Gastroesophageal sphincter (tissue), 4 donors: Measurements from ENCODE around the gene C5orf46. TPM values are rescaled to one million over a fixed set of nuclear protein-coding genes. Genes with fewer than 3 reads are reported as not detected.

Source experiments
- ATAC-seq: fragments of 150-250 bp; one replicate; pipeline ENCODE4 v1.9.1; 2016; ENCODE audit warnings: mild to moderate bottlenecking, moderate library complexity
- H3K27ac ChIP-seq, 4 donors: fragments of 200-600 bp; sonication (generic) in 3 of 4; 1 replicate in 3 of 4; 2 replicates in 1 of 4; pipeline ENCODE4 v1.5.1; 2016 to 2019
- H3K27me3 ChIP-seq: fragments of 200-600 bp; sonication (generic); one replicate; pipeline ENCODE4 v1.5.1; 2019
- H3K36me3 ChIP-seq, 2 donors: fragments of 200-600 bp; sonication (generic); one replicate each; pipeline ENCODE4 v1.5.1; 2019; ENCODE audit warnings: control low read depth in 1 of 2
- H3K4me1 ChIP-seq, 3 donors: fragments of 200-600 bp; sonication (generic); 1 replicate in 2 of 3; 2 replicates in 1 of 3; pipeline ENCODE4 v1.5.1; 2016 to 2019; ENCODE audit warnings: control low read depth in 2 of 3
- H3K4me3 ChIP-seq, 2 donors: fragments of 200-600 bp; sonication (generic); one replicate each; pipeline ENCODE4 v1.5.1; 2019; ENCODE audit warnings: mild to moderate bottlenecking in 1 of 2, moderate library complexity in 1 of 2
- H3K9me3 ChIP-seq, 3 donors: fragments of 200-600 bp; sonication (generic); one replicate each; pipeline ENCODE4 v1.5.1; 2017 to 2019; ENCODE audit warnings: control low read depth in 2 of 3
- CTCF ChIP-seq, 4 experiments: fragments of 200-600 bp in 2 of 4; fragments of 450-650 bp in 2 of 4; sonication (generic) in 1 of 4; IDR thresholded peaks; one replicate each; pipeline ENCODE4 v1.5.1; 2017 to 2019; ENCODE audit warnings: antibody characterized with exemption in 4 of 4, mild to moderate bottlenecking in 2 of 4, moderate library complexity in 2 of 4
- EP300 ChIP-seq: sonication (generic); formaldehyde crosslinking; IDR thresholded peaks from one replicate; pipeline ENCODE4 v1.6.1; 2017; ENCODE audit warnings: antibody characterized with exemption, mild to moderate bottlenecking
- POLR2A ChIP-seq, 2 donors: fragments of 450-650 bp; IDR thresholded peaks; one replicate each; pipeline ENCODE4 v1.6.1; 2017; ENCODE audit warnings: antibody characterized with exemption in 2 of 2, mild to moderate bottlenecking in 2 of 2, moderate library complexity in 1 of 2
- POLR2AphosphoS5 ChIP-seq: sonication (generic); formaldehyde crosslinking; IDR thresholded peaks from one replicate; pipeline ENCODE4 v1.6.1; 2017; ENCODE audit warnings: antibody characterized with exemption
- WGBS, 2 donors: methylation state at CpG; one replicate each; pipeline ENCODE4 v1.1.5; 2018; ENCODE audit warnings: low coverage in 1 of 2; 5-methylcytosine and 5-hydroxymethylcytosine counted together
- total RNA-seq, 4 donors: library from RNA; depleted of rRNA; stranded (reverse); fragments of >200 nt; gene quantifications; one replicate each; pipeline ENCODE4 v1.1.0, GENCODE V29; 2016

Gene C5orf46
- total RNA-seq, 4 donors from 2014 or later, result not detected

- Histone ChIP-seq H3K9me3 (no peaks in the 10 kb centered on the region), H3K27ac (no peak overlapping the region), H3K4me1 (no peaks in the 10 kb centered on the region), H3K4me3 (no peak overlapping the region), H3K36me3 (no peaks in the 10 kb centered on the region), H3K27me3 (no peaks in the 10 kb centered on the region)
- WGBS, 2 donors, result 53 to 67% methylated on average over 6 of the region's 6 CpGs
- ATAC-seq, result no peak
- TF ChIP-seq POLR2AphosphoS5, result no peak
- TF ChIP-seq EP300, result no peak
- TF ChIP-seq POLR2A (IDR thresholded peaks at IDR 0.05), result no peak
- TF ChIP-seq CTCF (IDR thresholded peaks at IDR 0.05), result no peak
These were observed 5.1 kb upstream of the C5orf46 start for GRCh38 chr5:147911427-147911826.

GRCh38 chr5:147904110-147904509, 2.2 kb downstream of the C5orf46 start:
- WGBS, 2 donors, result 65 to 71% methylated on average over 4 of the region's 4 CpGs
- no peaks in the 10 kb centered on the region for H3K27me3 ChIP-seq
- no peak overlapping the region for H3K4me3 ChIP-seq

GRCh38 chr5:147902609-147903115, 3.7 kb downstream of the C5orf46 start:
- H3K27ac ChIP-seq, result no peak overlapping the region

More at GRCh38 chr5:147904110-147904509, 2.2 kb downstream of the C5orf46 start:
- Histone ChIP-seq H3K36me3 (no peaks in the 10 kb centered on the region), H3K27ac (no peak overlapping the region), H3K4me1 (no peaks in the 10 kb centered on the region), H3K9me3 (no peaks in the 10 kb centered on the region)
- TF ChIP-seq EP300 (no peak), CTCF (IDR thresholded peaks at IDR 0.05) (no peak), POLR2AphosphoS5 (no peak), POLR2A (IDR thresholded peaks at IDR 0.05) (no peak)
- no peak for ATAC-seq

GRCh38 chr5:147901599-147902039, 4.7 kb downstream of the C5orf46 start:
- no peaks in the 10 kb centered on the region for H3K27me3 ChIP-seq
- H3K4me1 ChIP-seq, result no peaks in the 10 kb centered on the region
- H3K36me3 ChIP-seq, result no peaks in the 10 kb centered on the region
- H3K27ac ChIP-seq, result no peak overlapping the region
- no peaks in the 10 kb centered on the region for H3K9me3 ChIP-seq
- H3K4me3 ChIP-seq, result no peak overlapping the region
- 61 to 68% methylated on average over 6 to 11 of the region's 12 CpGs for WGBS, 2 donors
- no peak for ATAC-seq
- no peak for TF ChIP-seq POLR2AphosphoS5
- no peak for TF ChIP-seq POLR2A (IDR thresholded peaks at IDR 0.05)
- no peak for TF ChIP-seq EP300
- TF ChIP-seq CTCF (IDR thresholded peaks at IDR 0.05), result no peak

More at GRCh38 chr5:147902609-147903115, 3.7 kb downstream of the C5orf46 start:
- Histone ChIP-seq H3K4me3 (no peak overlapping the region), H3K36me3 (no peaks in the 10 kb centered on the region), H3K4me1 (no peaks in the 10 kb centered on the region), H3K9me3 (no peaks in the 10 kb centered on the region), H3K27me3 (no peaks in the 10 kb centered on the region)
- TF ChIP-seq EP300 (no peak), POLR2AphosphoS5 (no peak), CTCF (IDR thresholded peaks at IDR 0.05) (no peak), POLR2A (IDR thresholded peaks at IDR 0.05) (no peak)
- no peak for ATAC-seq

GRCh38 chr5:147898875-147899401, 7.4 kb downstream of the C5orf46 start:
- H3K36me3 ChIP-seq, result no peaks in the 10 kb centered on the region
- no peaks in the 10 kb centered on the region for H3K27me3 ChIP-seq
- ATAC-seq, result no peak
- WGBS, 2 donors, result 53 to 65% methylated on average over 3 of the region's 3 CpGs
- H3K9me3 ChIP-seq, result no peaks in the 10 kb centered on the region
- H3K4me1 ChIP-seq, result no peaks in the 10 kb centered on the region
- no peak overlapping the region for H3K4me3 ChIP-seq
- H3K27ac ChIP-seq, result no peak overlapping the region
- TF ChIP-seq POLR2AphosphoS5 (no peak), POLR2A (IDR thresholded peaks at IDR 0.05) (no peak), EP300 (no peak), CTCF (IDR thresholded peaks at IDR 0.05) (no peak)
